ENCODE results near the gene STARD4. TPM values are rescaled to one million over a fixed set of nuclear protein-coding genes. Genes with fewer than 3 reads are reported as not detected.

Gene STARD4
- total RNA-seq, 4 donors from 2014 or later: 8.6 to 35.6 (median 18.9) TPM

DNA sequence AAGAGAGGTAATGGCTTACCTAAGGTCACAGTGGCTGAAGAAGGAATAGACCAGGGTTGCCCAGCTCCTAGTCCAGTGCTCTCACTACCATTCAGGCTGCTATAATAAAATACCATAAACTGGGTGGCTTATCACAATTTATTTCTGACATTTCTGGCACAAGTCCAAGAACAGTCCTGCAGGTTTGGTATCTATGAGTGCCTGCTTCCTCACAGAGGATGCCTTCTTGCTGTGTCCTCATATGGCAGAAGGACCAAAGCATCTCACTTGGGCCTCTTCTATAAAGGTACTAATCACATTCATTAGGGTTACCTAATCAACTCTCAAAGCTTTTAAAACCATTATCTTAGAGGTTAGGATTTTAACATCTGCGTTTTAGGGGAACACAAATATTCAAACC is 17.2 kb downstream of the STARD4 start:
- DNase-seq: no peak
- intact Hi-C loops (cut with DNase I): no loop called here
- H3K9me3 ChIP-seq: no peaks in the 10 kb centered on the region
- no peak overlapping the region for H3K27ac ChIP-seq
- peaks cover 0 to 7% (median 5%) of the 10 kb centered on the region in 3 donors for H3K4me1 ChIP-seq
- H3K4me3 ChIP-seq: no peak overlapping the region
- H3K27me3 ChIP-seq: no peaks in the 10 kb centered on the region
- H3K36me3 ChIP-seq: peaks cover 0 to 17% (median 0%) of the 10 kb centered on the region in 3 donors
- TF ChIP-seq, protein P1, sequence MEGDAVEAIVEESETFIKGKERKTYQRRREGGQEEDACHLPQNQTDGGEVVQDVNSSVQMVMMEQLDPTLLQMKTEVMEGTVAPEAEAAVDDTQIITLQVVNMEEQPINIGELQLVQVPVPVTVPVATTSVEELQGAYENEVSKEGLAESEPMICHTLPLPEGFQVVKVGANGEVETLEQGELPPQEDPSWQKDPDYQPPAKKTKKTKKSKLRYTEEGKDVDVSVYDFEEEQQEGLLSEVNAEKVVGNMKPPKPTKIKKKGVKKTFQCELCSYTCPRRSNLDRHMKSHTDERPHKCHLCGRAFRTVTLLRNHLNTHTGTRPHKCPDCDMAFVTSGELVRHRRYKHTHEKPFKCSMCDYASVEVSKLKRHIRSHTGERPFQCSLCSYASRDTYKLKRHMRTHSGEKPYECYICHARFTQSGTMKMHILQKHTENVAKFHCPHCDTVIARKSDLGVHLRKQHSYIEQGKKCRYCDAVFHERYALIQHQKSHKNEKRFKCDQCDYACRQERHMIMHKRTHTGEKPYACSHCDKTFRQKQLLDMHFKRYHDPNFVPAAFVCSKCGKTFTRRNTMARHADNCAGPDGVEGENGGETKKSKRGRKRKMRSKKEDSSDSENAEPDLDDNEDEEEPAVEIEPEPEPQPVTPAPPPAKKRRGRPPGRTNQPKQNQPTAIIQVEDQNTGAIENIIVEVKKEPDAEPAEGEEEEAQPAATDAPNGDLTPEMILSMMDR (IDR thresholded peaks at IDR 0.05): no peak
- no peak for TF ChIP-seq POLR2A (IDR thresholded peaks at IDR 0.05)
- WGBS, 2 donors: 85 to 90% methylated on average over 1 of the region's 1 CpG

DNA sequence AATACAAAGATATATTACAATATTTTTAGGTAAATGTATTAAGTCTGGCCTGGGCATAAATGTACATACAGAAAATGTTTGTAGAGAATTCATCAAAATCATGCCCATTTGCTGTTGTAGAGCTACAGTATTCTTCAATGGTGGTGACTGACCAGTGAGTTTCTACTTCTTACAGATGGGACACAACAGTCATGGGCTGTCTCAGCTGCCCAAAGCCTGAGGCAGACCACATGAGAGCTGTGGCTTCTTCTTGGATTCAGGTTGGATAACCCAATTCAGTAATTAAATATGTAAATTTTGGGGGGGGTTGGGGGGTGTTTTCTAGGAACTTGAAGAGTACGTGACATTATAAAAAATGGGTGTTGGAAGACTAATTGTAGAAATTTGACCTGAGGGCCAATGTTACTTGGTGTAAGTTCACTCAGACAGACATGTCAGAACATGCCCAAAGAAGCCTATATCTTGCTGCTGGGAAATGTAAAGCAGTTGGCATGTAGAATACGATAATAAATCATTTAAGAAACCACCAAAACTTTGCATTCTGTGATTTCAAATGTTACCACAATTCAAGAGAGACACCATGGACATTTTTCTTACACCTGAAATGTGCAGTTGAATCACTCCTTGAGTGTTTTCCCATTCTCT is 17.9 kb downstream of the STARD4 start:
- TF ChIP-seq, protein P1 (IDR thresholded peaks at IDR 0.05): no peak
- TF ChIP-seq POLR2A (IDR thresholded peaks at IDR 0.05): no peak
- Histone ChIP-seq H3K27me3 (no peaks in the 10 kb centered on the region), H3K4me1 (peaks cover 0 to 7% (median 5%) of the 10 kb centered on the region in 3 donors), H3K4me3 (no peak overlapping the region), H3K36me3 (peaks cover 0 to 11% (median 0%) of the 10 kb centered on the region in 3 donors), H3K9me3 (no peaks in the 10 kb centered on the region), H3K27ac (no peak overlapping the region)
- intact Hi-C loops (cut with DNase I): no loop called here
- 43 to 53% methylated on average over 2 of the region's 2 CpGs for WGBS, 2 donors
- no peak for DNase-seq

DNA sequence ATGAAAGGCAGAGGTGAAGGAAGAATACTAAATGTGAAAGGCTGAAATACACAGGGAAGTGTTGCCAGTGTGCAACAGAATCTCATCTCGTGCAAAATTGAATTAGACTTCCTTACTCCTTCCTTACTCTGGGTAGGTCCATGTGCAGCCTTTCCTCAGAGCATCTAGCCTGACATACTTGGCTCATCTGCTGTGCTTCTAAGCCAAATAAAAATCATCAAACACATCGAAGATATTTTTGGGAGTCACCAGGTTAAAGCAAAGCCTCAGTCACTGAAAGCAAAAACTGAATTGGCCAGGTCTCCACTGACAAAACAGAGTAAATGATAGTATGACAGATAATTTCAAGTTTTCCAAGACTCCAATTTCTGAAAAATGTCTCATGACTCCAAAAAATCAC is 19.3 kb downstream of the STARD4 start:
- H3K27ac ChIP-seq: no peak overlapping the region
- peaks cover 0 to 7% (median 5%) of the 10 kb centered on the region in 3 donors for H3K4me1 ChIP-seq
- no peak for DNase-seq
- no peak overlapping the region for H3K4me3 ChIP-seq
- intact Hi-C loops (cut with DNase I): no loop called here
- no peaks in the 10 kb centered on the region for H3K27me3 ChIP-seq
- TF ChIP-seq POLR2A (IDR thresholded peaks at IDR 0.05): no peak
- TF ChIP-seq, protein P1 (IDR thresholded peaks at IDR 0.05): no peak
- 55 to 63% methylated on average over 2 of the region's 2 CpGs for WGBS, 2 donors
- no peaks in the 10 kb centered on the region for H3K36me3 ChIP-seq
- H3K9me3 ChIP-seq: no peaks in the 10 kb centered on the region

DNA sequence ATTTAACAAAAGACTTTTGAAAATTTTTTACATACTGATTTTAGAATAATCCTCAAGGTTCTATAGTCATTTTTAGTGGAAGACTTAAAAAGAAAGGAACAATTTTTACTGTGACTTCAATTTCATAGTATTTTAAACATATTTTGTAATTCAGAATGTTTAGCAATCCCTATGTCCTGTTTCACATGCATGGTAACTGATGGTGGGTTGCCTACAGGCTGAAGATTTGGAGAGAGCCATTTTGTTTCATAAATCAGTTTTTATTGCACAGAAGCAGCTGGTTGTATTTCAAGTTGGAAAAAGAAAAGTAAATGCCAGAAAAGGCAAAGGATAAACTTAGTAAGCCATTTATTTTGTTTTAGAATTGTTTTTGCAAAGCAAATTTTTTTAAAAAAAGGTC is 24.0 kb downstream of the STARD4 start:
- no peak for DNase-seq
- Histone ChIP-seq H3K36me3 (no peaks in the 10 kb centered on the region), H3K9me3 (no peaks in the 10 kb centered on the region), H3K4me1 (no peaks in the 10 kb centered on the region), H3K27me3 (no peaks in the 10 kb centered on the region), H3K4me3 (no peak overlapping the region), H3K27ac (no peak overlapping the region)
- intact Hi-C loops (cut with DNase I): no loop called here
- TF ChIP-seq, protein P1 (IDR thresholded peaks at IDR 0.05): no peak
- no peak for TF ChIP-seq POLR2A (IDR thresholded peaks at IDR 0.05)

DNA sequence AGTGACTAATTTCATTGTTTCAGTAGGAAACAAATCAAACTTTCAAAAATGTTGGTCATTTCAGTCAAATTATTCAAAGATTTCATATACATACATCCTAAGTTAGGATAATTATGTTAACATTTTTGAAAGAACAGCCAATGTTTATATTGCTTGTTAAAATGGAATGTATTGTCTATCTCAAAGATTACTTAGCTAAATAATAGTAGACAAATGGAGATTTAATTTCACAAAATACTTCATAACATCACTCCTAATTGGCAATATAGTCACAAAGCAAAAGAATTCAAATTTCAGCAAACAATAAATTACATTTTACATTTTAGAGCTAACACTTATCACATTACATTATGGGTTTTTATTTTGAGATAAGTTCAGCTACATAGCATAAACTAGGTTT is 25.4 kb downstream of the STARD4 start:
- Histone ChIP-seq H3K27ac (no peak overlapping the region), H3K27me3 (no peaks in the 10 kb centered on the region), H3K9me3 (no peaks in the 10 kb centered on the region), H3K4me3 (no peak overlapping the region), H3K36me3 (no peaks in the 10 kb centered on the region), H3K4me1 (no peaks in the 10 kb centered on the region)
- intact Hi-C loops (cut with DNase I): no loop called here
- TF ChIP-seq POLR2A (IDR thresholded peaks at IDR 0.05): no peak
- TF ChIP-seq, protein P1 (IDR thresholded peaks at IDR 0.05): no peak
- DNase-seq: no peak

Measured in esophagus squamous epithelium (tissue), 5 donors.